Measurements from ENCODE around the gene AGBL1.

- TF ChIP-seq CTCF (IDR thresholded peaks at IDR 0.05) = no peak
- TF ChIP-seq EZH2 (IDR thresholded peaks at IDR 0.05; ENCODE audit: borderline replicate concordance, insufficient read depth, low read depth, low read length, poor library complexity, severe bottlenecking) = no peak
Measured at GRCh38 chr15:87034886-87035285, 955.2 kb downstream of the AGBL1 start.

Data from B cell (primary cell).